NCI-H1694 (cell line): ENCODE results near the gene SYNPO2.

Experiments
- DNase-seq: peaks from one replicate; lab custom pipeline; 2025; lab: John Stamatoyannopoulos, UW

Gene SYNPO2

DNA sequence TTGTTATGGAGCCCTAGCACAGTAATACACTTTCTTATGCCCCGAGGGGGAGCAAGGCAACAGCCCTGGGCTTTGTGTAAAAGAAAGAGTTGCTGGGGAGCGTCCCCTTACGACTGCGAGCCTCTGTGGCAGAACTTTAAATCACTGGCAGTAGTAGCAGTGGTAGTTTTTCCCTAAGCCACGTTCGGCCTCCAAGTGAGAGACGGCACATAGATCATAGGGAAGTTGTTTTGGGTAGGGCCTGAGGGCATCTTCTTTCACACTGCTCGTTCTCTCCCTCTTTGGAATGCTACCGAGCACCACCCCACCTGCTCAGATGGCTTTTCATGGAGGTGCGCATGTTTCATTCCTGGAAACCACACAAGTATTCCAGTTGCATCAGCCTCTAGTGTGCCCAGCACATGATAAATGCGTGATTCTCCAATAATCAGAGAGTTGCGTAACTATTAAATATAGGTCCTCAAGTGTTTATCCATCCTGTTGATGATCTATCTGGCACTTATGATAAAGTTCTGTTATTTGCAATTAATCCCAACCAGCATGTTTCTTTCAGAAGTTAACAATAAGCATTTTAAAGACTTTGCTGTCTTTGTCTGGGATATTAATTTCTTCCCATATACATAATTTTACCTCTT lies 7.0 kb upstream of the SYNPO2 start:
- DNase-seq = no peak

DNA sequence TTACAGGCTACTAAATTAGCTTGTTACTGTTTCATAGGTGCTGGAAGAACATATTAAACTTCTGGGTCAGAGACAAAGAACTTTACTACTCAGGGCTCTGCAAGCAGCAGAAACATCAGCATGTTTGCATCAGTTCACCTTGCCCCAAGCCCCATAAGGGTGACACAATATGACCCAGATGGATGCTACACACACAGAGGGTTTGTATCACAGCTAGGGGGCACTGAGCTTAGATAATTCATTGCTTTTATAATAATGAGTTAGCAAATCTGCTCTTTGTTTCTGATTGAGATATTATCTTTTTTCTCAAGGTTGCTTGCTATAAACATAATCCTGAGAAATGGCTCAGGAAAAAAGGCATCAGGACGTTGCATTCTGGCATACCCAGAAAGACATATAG lies 4.8 kb upstream of the SYNPO2 start:
- DNase-seq = no peak

DNA sequence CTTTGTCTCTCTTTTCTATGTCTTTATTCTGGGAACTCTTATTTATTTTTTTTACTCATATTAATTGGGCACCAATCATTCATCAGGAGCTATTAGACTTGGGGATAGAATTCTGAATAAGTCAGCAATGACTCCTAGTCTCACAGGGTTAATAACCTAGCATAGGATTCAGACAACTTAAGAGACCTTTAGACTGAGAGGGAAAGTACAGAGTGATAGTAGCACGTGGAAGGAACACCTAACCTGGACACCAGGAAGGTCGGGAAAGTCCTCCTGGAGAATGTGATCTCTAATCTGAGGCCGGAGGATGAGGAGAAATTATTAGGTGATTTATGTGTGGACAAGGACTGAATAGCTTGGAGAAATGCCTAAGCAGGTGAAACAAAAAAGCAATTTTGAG lies 3.9 kb upstream of the SYNPO2 start:
- no peak for DNase-seq

- DNase-seq = no peak
Observed at GRCh38 chr4:118889312-118889691, 648 bp downstream of the SYNPO2 start.

DNA sequence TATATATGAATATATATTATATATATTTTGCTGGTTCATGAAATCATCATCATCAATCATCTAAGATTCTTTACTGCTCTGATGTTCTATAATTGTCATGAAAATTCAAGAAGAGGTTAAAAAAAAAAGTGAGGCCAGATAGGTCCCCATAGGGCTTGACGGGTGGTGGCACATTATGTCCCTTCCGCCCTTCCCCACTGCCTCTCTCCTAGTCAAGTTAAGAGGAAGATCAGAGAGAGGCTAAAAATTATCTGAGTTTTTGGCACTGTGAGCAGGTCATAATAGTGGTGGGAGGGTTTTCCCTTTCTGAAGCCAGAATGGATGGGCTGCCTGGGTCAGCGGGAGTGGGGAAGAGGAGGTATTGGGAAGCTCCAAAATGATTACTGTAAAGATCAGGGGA lies 5.4 kb downstream of the SYNPO2 start:
- DNase-seq = no peak

DNA sequence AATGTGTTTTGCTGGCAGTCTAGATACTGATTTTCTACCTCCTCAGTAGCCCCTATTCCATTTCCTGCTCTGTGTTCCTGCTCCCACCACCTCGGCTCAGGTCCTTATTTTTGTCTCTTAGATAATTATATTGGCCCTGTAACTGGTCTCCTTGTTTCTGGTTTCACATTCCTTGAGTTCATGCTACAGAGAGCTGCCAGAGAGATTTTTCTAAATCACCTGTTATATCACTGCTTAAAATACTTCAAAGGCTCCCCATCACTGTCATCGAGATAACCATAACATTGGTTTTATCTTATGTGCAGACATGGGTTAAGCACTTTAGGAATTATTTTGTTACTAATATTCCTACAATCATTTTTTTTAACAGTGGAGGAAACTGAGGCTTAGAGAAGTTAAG lies 9.6 kb downstream of the SYNPO2 start:
- no peak for DNase-seq

DNA sequence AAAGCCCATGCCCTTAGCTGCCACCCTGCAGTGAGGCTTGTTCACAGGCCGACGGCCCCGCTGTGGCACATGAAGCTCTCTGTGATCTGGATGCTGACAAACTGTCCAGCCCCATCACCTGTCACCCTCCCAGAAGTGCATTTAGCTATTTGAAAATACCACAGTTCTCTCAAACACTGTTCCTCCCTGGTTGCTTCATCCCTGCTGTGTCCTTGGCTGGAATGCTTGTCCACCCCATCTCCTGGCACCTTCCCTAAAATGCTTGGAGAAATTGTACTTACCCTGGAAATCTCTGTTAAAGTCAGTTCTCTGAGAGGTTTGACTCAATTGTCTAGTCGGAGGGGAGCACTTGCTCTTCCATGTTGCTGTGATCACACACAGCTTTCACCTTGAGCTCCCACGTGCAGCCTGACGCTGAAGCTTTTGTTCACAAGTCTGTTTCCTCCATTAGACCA lies 10.1 kb downstream of the SYNPO2 start:
- DNase-seq = no peak

- no peak for DNase-seq
Observed at GRCh38 chr4:118904418-118904817, 15.8 kb downstream of the SYNPO2 start.

- no peak for DNase-seq
Observed at GRCh38 chr4:118904935-118905334, 16.3 kb downstream of the SYNPO2 start.

DNA sequence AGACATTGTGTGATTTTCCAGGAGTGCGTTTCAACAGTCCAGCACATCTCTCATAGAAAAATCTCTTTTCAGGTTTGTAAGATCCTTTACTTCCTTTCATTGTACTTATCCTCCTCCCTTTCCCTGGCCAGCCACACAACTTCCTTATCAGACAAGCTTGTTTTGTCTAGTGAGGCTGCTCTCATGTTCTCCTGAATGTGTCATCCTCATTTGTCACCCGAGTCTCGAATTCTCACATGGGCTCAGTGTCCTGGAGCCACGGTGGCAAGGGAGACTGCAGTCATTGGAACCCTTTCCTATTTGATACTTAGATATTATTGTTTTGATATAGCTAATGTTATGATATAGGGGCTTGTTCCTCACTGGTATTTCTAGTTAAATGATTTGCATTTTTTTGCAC lies 16.9 kb downstream of the SYNPO2 start:
- DNase-seq = no peak

DNA sequence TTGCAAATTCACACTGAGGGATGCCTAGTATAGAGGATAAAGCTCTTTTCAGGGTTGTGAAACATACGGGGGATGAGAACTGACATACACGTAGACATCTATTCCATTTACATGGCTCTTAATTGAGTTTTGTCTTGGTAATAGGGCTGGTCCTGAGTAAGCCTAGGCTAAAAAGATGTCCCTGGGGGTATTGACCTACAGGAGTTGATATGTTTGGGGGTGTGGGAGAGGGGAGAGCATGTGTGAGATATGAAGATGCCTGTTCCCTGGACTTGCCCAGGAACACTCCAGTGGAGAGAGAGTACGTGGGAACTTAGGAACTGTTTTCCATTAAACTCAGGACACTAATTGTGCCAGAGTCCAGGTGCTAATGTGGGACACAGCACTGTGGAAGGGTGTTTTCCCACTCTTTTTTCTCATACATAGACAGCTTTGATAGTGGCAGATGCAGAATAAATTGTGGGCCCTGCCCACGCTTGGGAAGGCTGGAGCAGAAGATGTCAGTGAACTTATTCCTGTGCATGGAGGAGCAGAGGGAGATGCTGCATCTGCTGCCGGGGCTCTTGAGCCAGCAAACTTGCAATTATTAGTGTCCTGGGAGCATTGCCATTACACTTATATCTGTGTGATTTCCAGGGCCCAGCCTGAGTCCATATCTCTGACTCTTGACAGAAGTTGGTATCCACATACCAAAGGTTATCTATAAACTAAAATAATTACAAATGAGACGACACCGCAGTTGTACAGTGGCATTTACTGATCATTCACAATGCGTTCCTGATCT lies 20.7 kb downstream of the SYNPO2 start:
- DNase-seq = no peak

DNA sequence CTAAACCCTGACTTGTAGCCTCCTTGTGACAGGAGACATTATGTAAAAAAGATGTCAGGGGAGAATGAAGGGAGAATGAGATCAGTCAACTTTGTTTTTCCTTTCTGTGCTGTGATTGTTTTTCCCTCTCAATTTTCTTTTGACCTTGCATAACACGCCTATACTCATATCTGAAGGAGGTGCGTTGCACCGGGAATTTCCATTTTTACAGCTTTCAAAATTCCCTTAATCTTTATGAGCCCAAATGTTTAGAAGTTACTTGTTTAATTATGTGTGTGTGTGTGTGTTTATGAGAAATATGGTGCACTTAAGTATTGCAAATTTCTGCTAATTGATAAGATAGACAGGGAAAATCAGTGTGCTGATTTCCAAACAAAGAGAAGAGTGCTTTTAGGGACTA lies 21.6 kb downstream of the SYNPO2 start:
- DNase-seq = no peak

DNA sequence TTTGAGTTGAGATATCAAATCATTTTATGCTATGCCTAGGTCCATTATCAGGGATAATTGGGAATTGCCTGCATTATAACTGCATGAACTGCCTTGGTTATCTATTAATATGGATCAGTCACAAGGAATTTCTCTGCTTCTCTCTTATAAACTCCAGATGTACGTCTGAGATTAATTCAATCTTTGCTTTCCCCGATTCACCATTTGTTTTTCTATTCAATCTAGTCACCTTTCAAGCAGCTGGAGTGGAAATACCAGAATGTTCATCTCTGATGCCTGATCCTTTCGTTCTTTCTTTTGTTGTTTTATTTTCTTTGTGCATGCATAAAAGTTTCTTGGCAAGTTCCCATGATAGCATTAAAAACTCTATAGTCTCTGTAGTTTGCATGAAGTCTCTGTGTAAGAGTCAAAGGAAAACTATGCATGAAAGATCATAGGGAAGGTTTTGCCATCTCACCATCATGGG lies 22.6 kb downstream of the SYNPO2 start:
- DNase-seq = no peak

DNA sequence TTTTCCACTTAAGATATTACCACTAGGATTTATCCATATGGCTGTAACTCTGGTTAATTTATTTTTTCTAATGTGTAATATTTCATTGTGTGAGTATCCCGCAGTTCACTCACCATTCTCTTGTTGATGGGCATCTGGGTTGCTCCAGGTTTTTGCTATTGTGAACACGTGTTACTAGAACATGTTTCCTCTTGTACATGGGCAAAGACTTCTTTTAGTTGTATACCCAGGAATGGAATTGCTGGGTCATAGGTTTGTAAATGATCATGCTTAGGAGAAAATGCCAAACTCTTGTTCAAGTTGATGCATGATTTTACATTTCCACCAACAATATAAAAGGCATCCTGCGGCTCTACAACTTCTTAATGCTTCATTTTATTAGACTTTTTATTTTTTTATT lies 26.8 kb downstream of the SYNPO2 start:
- no peak for DNase-seq

GRCh38 chr4:118916691-118917289 lies 28.1 kb downstream of the SYNPO2 start:
- DNase-seq = no peak

GRCh38 chr4:118917582-118917981 lies 28.9 kb downstream of the SYNPO2 start:
- no peak for DNase-seq

- DNase-seq = no peak
Observed at GRCh38 chr4:118918388-118918787, 29.7 kb downstream of the SYNPO2 start.

DNA sequence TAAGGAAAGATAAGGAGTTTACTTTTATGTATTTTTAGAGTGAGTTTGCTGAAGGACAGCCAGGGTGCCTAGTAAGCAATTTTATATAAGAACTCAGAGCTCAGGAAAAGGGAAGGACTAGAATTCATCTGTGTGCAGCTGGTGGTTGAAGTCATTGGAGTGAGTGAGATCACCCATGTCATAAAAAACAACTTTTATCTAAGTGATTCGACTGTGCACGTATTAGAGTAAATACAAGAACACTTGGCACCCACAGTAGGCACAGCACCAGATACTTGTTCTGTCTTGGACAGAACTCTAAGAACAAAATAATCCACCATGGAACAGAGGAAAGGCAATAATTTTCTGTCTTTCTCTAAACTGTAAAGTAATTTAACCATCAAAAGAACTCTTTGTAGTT lies 31.6 kb downstream of the SYNPO2 start:
- no peak for DNase-seq

DNA sequence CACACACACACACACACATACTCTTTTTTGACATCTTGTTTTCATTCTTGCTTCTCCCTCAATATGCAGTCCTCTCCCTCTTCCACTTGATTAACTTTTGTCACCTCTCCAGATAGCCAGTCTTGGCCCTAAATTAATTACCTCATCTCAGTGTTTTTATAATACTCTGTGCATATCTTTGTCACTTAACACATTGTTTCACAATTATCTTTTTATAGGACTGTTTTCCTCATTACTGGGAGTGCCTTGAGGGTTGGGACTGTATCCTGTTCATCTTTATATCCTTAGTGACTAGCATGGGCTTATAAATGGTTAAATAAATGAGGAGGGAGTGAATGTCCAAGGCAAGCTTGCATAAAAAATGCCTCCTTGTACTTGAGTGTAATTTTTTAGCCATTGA lies 33.1 kb downstream of the SYNPO2 start:
- no peak for DNase-seq

DNA sequence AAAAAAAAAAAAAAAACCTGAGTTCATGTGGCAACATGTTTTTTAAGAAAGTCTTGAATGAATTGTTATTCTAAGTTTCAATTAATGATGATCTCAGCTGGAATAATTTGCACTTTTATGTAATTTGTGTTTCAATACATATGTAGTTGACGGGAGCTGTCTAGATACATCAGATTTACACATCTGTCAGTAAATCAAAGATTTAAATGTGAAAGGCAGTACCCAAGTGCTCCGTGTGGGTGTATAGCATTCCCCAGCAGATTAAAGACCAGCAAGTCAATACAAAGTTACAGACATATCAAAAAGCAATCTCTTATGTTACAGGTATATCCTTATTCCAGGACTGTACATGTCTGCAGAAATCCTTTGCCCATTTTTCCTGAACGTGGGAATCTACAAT lies 35.2 kb downstream of the SYNPO2 start:
- DNase-seq = no peak

GRCh38 chr4:118927974-118928373 lies 39.3 kb downstream of the SYNPO2 start:
- DNase-seq = no peak

GRCh38 chr4:118930255-118930654 lies 41.6 kb downstream of the SYNPO2 start:
- DNase-seq = no peak

GRCh38 chr4:118931786-118932185 lies 43.1 kb downstream of the SYNPO2 start:
- DNase-seq = no peak
